ENCODE results near the gene LOXL3. TPM values are rescaled to one million over a fixed set of nuclear protein-coding genes. Genes with fewer than 3 reads are reported as not detected.

LOXL3 gene, protein sequence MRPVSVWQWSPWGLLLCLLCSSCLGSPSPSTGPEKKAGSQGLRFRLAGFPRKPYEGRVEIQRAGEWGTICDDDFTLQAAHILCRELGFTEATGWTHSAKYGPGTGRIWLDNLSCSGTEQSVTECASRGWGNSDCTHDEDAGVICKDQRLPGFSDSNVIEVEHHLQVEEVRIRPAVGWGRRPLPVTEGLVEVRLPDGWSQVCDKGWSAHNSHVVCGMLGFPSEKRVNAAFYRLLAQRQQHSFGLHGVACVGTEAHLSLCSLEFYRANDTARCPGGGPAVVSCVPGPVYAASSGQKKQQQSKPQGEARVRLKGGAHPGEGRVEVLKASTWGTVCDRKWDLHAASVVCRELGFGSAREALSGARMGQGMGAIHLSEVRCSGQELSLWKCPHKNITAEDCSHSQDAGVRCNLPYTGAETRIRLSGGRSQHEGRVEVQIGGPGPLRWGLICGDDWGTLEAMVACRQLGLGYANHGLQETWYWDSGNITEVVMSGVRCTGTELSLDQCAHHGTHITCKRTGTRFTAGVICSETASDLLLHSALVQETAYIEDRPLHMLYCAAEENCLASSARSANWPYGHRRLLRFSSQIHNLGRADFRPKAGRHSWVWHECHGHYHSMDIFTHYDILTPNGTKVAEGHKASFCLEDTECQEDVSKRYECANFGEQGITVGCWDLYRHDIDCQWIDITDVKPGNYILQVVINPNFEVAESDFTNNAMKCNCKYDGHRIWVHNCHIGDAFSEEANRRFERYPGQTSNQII
- 107 to 112 TPM (median 109 TPM) in 3 replicates for total RNA-seq
- long read RNA-seq, transcript LOXL3-201 (14 exons, 3,502 nt): major isoform, 84 of 143 reads
- long read RNA-seq, transcript LOXL3-202 (12 exons, 2,398 nt): minor isoform, 6 of 143 reads
- long read RNA-seq, partial matches to known transcripts: 32 of 143 reads
- long read RNA-seq, other reads (novel, unspliced or antisense): 19 of 143 reads

DNA sequence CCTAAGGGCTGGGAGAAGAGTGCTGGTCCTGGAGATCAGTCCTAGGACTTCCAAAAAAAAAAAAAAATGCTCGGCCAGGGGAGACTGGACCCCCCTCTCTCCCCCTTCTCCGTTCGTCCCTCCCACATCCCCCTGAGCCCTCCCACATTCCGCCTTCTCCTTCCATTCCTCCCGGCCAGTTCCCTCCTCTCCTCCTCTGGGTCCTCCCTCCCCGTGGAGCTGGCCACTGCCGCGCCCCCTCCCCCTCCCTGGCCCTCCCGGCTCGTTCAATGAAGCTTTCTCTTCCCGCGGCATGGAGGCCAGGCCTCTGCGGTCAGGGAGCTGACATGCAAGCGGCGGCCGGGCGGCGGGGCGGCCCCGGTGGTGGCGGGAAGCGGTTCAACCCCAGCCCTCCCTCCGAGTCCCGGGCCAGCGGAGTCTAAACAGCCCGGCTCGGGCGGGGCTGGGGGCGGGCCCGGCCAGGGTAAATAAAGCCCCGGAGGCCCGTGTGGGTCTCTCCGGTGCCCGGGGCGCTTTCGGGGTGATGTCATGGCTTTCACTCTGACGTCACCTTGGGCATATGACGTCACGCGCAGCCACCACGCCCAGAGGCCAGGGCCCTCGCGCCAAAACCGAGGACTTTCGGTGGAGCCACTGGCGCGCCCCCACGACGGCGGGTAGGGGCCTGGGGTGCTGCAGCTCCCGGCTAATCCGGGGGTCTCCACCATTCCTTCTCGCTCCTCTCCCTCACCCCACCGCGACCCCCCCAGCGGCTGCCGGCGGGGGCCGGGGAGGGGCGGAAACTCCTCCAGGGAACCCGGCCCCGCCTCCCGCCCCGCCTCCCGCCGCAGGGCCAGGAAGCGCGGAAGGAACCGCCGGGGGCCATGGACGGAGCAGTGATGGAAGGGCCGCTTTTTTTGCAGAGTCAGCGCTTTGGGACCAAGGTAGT, at the start of gene LOXL3, which contains the start of gene DOK1:
Gene LOXL3, minus strand, starts transcription at position 51 of the 928 bp plus-strand sequence. CDS start 1,308 bp downstream, outside the sequence.
Gene DOK1, plus strand, starts transcription at position 829 of the 928 bp plus-strand sequence. Its CDS starts 35 bp downstream, at position 864.
- H3K27me3 Mint-ChIP-seq (ENCODE audit: low read depth): no peaks in the 10 kb centered on the region
- H3K4me3 Mint-ChIP-seq (ENCODE audit: unreplicated experiment): peak within 1 kb of the TSS; percentile 97
- TF ChIP-seq, protein P1, sequence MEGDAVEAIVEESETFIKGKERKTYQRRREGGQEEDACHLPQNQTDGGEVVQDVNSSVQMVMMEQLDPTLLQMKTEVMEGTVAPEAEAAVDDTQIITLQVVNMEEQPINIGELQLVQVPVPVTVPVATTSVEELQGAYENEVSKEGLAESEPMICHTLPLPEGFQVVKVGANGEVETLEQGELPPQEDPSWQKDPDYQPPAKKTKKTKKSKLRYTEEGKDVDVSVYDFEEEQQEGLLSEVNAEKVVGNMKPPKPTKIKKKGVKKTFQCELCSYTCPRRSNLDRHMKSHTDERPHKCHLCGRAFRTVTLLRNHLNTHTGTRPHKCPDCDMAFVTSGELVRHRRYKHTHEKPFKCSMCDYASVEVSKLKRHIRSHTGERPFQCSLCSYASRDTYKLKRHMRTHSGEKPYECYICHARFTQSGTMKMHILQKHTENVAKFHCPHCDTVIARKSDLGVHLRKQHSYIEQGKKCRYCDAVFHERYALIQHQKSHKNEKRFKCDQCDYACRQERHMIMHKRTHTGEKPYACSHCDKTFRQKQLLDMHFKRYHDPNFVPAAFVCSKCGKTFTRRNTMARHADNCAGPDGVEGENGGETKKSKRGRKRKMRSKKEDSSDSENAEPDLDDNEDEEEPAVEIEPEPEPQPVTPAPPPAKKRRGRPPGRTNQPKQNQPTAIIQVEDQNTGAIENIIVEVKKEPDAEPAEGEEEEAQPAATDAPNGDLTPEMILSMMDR (IDR thresholded peaks at IDR 0.05): no peak

DNA sequence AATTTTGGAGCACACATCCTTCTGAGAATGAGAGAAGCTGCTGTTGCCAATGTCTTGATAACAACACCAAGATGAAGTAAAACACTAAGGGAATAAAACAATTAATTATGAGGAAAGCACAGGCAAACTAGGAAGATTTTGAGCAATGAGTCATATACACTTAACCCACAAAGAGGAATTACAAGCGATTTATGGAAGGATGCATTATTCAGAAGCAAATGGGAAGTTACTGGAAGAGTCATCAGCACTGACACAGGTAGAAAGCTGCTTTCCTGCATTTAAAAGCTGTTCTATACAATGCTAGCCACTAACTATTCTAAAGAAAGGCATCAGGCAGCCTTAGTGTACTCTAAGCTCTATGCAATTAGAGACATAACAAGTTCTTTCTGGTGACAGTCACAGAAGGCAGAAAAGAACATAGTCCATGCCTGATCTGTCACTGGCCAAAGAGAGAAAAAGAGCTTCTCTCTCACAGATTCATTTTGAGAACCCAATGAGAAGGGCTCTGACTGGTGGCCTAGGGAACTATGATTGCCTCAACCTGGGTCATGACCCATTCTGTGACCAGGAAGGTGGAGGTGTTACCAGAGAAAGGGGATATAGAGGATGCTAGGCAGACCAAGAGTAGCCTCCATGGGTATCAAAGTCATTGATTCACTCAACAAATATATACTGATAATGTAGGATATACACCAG, 49.0 kb upstream of the LOXL3 start:
- Mint-ChIP-seq H3K4me1 (ENCODE audit: low read depth) (no peaks in the 10 kb centered on the region), H3K36me3 (ENCODE audit: low read depth) (peaks cover 2% of the 10 kb centered on the region), H3K4me3 (ENCODE audit: unreplicated experiment) (no peak overlapping the region), H3K27me3 (ENCODE audit: low read depth) (peaks cover 36% of the 10 kb centered on the region), H3K27ac (ENCODE audit: unreplicated experiment) (no peak overlapping the region), H3K9me3 (ENCODE audit: low read depth) (no peaks in the 10 kb centered on the region)
- TF ChIP-seq, protein P1 (IDR thresholded peaks at IDR 0.05): no peak
- DNase-seq (ENCODE audit: low spot score): no peak

More for the DNA sequence above, at the start of gene LOXL3, which contains the start of gene DOK1:
- Mint-ChIP-seq H3K4me1 (ENCODE audit: low read depth) (peaks cover 66% of the 10 kb centered on the region), H3K27ac (ENCODE audit: unreplicated experiment) (peak within 1 kb of the TSS; percentile 97), H3K36me3 (ENCODE audit: low read depth) (peaks cover 9% of the 10 kb centered on the region), H3K9me3 (ENCODE audit: low read depth) (no peaks in the 10 kb centered on the region)
- DNase-seq (ENCODE audit: low spot score): no peak

DNA sequence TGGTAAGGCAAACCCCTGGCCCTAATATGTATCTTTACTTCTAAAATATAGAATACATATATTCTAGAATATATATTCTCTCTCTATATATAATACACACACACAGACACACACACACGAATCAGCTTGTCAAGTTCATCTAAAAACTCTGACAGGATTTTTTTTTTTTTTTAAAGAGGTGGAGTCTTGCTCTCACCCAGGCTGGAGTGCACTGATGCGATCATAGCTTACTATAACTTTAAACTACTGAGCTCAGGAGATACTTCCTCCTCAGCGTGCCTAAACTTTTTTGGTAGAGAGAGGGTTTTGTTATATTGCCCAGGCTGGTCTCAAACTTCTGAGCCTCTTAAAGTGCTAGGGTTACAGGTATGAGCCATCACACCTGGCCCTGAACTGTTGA, 45.9 kb upstream of the LOXL3 start:
- H3K27me3 Mint-ChIP-seq (ENCODE audit: low read depth): peaks cover 51% of the 10 kb centered on the region
- H3K4me1 Mint-ChIP-seq (ENCODE audit: low read depth): no peaks in the 10 kb centered on the region
- TF ChIP-seq, protein P1 (IDR thresholded peaks at IDR 0.05): no peak

DNA sequence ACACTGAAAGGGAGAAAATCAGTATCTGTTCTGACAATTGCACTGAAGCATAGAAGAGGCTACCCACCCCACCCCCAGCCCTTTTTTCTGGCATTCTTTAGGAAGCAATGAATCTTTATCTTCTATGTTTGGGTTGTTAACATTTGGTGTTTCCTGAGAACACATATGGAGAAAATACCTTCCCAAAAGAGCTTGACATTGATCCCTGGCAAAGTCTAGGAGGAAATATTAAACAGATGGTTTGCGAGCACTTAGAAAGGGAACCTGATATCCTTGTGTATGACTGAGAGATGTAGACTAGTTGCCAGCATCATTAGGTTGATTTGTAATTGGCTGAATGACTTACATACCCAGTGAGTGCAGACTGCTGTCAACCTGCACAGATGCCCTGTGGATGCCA, 43.7 kb upstream of the LOXL3 start:
- H3K27ac Mint-ChIP-seq (ENCODE audit: unreplicated experiment): no peak overlapping the region
- TF ChIP-seq, protein P1 (IDR thresholded peaks at IDR 0.05): no peak
- no peaks in the 10 kb centered on the region for H3K9me3 Mint-ChIP-seq (ENCODE audit: low read depth)
- no peaks in the 10 kb centered on the region for H3K36me3 Mint-ChIP-seq (ENCODE audit: low read depth)
- peaks cover 45% of the 10 kb centered on the region for H3K27me3 Mint-ChIP-seq (ENCODE audit: low read depth)
- H3K4me1 Mint-ChIP-seq (ENCODE audit: low read depth): peaks cover 3% of the 10 kb centered on the region
- no peak overlapping the region for H3K4me3 Mint-ChIP-seq (ENCODE audit: unreplicated experiment)
- no peak for DNase-seq (ENCODE audit: low spot score)

More for the DNA sequence above, 45.9 kb upstream of the LOXL3 start:
- no peak for DNase-seq (ENCODE audit: low spot score)
- no peaks in the 10 kb centered on the region for H3K9me3 Mint-ChIP-seq (ENCODE audit: low read depth)
- no peak overlapping the region for H3K27ac Mint-ChIP-seq (ENCODE audit: unreplicated experiment)
- no peak overlapping the region for H3K4me3 Mint-ChIP-seq (ENCODE audit: unreplicated experiment)
- H3K36me3 Mint-ChIP-seq (ENCODE audit: low read depth): peaks cover 2% of the 10 kb centered on the region
